ENCODE results near the gene FOXC1.

- TF ChIP-seq CTCF (IDR thresholded peaks at IDR 0.05; ENCODE audit: low read depth, low read length, poor library complexity, severe bottlenecking) (no peak), EZH2phosphoT487 (IDR thresholded peaks at IDR 0.05; ENCODE audit: borderline replicate concordance, low read length) (no peak)
These were observed 23.8 kb downstream of the FOXC1 start for GRCh38 chr6:1633366-1634021.
